Left ventricle myocardium superior (tissue), 1 donor: ENCODE measurements around the gene PRUNE2. TPM values are rescaled to one million over a fixed set of nuclear protein-coding genes. Genes with fewer than 3 reads are reported as not detected.
A peak's percentile ranks its signal among the peaks of the same experiment; 100 is the strongest.
"Not testable (repeated sequence)": the region's sequence is repeated elsewhere in the genome, so short reads cannot be mapped to it uniquely, and the experiment has no call there.

ENCODE experiments used
- ATAC-seq: fragments of 200-7000 bp; cut with Tn5 transposase; one replicate; pipeline ENCODE4 v1.9.1; 2020; ENCODE audit warnings: mild to moderate bottlenecking, moderate library complexity
- DNase-seq: peaks from one replicate; pipeline ENCODE4 v3.0.0-alpha.2; 2020
- intact Hi-C: fragments of 100-400 bp; cut with micrococcal nuclease; formaldehyde crosslinking; loops from one replicate; pipeline ENCODE4 v1.11.0; 2022
- total RNA-seq: library from RNA; stranded (reverse); fragmentation: NEBNext Ultra II Directional; extraction: Animal tissue kit (Norgen Biotek cat#: 25700); gene quantifications from one replicate; pipeline ENCODE4 v1.2.1, GENCODE V29; 2021
- donor health status: DM: no; HTN: yes; CAD: no; lungs with severe emphysema.

Gene PRUNE2
- total RNA-seq, 1 donor from 2014 or later: 1.4 TPM

DNA sequence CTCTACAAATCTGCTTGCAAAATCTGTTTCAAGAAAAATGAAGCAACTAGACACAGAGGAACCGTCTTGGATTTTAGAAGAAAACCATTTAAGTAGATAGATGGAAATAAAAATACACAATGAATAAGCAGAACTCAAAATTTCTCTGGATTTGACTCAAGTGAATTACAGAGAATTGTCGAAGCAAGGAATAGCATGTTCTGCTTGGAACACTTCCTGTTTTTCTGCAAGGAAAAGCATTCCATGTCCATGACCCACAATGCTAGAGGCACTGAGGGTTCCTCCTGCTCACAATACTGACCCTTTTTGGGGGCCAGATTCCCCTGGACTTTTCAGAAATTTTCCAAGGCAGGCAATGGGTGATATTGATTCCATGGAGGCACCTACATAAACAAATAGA lies 29.8 kb downstream of the PRUNE2 start:
- intact Hi-C loops: no loop called here
- no peak for DNase-seq
- no peak for ATAC-seq

DNA sequence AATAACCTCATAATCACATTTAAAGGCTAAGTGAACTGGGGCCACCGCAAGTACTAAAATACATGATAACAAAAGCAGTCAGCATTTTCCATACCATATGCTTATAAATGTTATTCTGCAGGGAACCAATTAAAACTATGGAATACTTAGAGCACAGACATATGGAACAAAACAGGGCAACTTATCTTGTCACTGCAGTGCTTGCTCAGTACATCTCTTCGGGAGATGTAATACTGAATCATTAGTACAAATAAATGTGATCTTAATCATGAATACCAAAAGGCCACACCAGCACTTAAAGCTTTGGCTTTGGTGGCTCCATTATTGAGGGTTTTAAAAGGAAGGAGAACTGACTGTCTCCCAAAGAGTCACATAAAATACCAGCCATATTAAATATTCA lies 32.1 kb downstream of the PRUNE2 start:
- ATAC-seq (no peak), DNase-seq (no peak)
- intact Hi-C loops: no loop called here

DNA sequence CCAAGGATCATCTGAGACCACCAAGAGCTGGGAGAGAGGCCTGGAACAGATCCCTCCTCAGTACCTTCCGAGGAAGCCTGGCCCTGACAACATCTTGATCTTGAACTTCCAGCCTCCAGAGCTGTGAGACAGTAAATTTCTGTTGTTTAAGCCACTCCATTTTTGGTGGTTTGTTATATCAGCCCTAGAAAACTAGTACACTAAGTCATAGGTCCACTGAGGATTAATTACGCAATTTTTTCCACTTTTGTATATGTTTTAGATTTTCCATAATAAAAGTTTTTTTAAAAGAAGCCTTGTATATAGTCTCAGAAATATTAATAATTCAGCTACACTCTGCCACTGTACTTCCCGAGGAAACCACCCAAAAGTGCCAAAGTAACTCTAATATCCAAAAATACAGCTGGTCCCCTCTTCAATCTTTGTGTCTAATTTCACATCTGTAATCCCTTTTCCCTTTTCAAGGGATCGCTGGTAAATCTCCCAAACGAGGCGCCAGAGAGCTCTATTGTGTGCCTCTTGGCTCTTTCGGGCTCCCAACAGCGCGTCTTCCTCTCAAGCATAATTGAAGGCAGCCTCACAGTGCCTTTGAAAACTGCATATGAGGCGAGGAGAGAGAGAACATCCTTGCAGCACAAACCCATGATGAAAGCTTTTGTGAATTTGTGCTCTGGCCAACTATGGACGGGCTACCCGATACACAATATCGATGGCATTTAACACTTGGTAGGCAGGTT lies 32.7 kb downstream of the PRUNE2 start:
- ATAC-seq (peak; percentile 56), DNase-seq (peak; percentile 31)
- intact Hi-C loops: no loop called here

DNA sequence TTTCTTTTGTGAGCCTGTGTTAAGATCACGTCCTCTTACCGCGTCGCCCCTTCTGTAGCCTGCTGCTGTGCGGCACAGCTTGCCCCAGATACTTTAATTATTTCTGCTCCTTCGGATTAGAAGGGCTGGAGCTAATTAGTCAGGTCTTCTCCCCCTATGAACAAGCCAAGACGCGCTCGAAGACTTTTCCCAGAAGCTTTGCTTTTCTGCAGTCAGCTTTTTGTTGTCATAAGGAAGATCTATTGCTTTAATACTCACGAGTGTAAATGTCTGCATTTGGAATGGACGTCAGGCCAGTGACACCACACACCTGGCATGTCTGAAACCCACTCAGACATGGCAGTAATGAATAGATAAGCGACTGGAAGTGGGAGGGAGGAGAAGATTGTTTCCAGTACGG lies 37.0 kb downstream of the PRUNE2 start:
- intact Hi-C loops: no loop called here
- ATAC-seq (no peak), DNase-seq (no peak)

DNA sequence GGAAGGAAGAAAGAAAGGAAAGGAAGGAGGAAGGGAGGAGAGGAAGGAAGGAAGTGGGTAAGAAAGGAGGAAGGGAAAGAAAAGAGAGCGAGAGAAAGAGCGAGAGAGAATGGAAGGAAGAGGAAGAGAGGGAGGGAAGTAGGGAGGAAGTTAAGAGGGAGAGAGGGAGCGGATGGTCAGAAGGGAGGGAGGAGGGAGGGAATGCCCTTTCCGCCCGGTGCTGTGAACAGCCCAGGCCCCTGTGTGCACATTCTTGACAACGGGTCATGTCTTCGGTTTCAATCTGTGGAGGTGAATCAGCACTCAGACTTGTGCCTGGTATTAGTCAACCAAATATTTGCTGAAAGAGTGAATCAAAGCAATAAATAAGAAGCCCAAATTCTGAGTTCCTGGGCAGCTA lies 39.2 kb downstream of the PRUNE2 start:
- DNase-seq (no peak), ATAC-seq (no peak)
- intact Hi-C loops: no loop called here

DNA sequence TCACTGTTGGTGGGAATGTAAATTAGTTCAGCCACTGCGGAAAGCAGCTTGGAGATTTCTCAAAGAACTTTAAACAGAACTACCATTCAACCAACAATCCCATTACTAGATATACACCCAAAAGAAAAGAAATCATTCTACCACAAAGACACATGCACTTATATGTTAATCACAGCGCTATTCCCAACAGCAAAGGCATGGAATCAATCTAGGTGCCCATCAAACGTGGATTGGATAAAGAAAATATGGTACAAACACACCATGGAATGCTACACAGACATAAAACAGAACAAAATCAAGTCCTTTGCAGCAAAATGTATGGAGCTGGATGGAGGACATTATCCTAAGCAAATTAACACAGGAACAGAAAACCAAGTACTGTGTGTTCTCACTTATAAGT lies 42.1 kb downstream of the PRUNE2 start:
- intact Hi-C loops: no loop called here
- no peak for DNase-seq
- ATAC-seq: no peak

DNA sequence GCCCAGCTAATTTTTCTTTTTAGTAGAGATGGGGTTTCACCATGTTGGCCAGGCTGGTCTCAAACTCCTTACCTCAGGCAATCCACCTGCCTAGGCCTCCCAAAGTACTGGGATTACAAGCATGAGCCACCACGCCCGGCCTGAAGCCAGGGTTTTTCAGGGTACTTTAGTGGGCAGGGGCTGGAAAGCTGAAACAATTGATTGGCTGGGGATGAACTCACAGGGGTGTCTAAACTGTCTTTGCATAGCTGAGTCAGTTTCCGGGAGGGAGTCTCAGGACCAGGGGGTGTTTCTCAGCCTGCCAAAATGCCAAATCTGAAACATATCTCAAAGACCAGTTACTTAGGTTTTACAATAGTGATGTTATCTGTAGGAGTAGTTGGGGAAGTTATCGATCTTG lies 46.1 kb downstream of the PRUNE2 start:
- DNase-seq (no peak), ATAC-seq (no peak)
- intact Hi-C loops: no loop called here

DNA sequence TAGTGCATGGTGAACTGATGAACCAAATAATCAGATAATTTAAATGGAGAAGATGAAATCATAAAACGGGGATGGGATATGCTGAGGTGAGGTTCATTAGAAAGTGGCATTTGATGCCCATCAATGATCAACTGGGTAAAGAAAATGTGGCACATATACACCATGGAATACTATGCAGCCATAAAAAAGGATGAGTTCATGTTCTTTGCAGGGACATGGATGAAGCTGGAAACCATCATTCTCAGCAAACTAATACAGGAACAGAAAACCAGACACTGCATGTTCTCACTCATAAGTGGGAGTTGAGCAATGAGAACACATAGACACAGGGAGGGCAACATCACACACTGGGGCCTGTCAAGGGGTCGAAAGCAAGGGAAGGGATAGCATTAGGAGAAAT lies 47.7 kb downstream of the PRUNE2 start:
- intact Hi-C loops, ATAC-seq, DNase-seq: not testable (repeated sequence)

DNA sequence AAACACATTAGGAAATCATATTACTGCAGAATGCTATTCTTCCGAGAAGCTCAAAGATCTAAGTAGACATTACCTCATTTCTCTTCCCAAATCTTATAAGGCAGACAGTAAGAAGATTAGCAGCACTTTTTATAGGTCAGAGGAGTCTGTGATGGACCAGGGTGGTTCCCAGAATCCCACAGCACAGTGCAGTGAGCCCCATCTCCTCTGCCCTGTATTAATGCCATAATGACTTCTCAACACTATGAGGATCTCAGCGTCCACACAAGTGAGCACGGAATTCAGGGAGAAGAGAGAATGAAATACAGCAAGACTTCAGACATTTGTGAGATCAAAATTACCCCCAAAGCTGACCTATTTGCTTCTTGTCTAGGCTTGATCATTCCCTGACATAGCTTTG lies 49.9 kb downstream of the PRUNE2 start:
- DNase-seq (no peak), ATAC-seq (no peak)
- intact Hi-C loops: no loop called here

DNA sequence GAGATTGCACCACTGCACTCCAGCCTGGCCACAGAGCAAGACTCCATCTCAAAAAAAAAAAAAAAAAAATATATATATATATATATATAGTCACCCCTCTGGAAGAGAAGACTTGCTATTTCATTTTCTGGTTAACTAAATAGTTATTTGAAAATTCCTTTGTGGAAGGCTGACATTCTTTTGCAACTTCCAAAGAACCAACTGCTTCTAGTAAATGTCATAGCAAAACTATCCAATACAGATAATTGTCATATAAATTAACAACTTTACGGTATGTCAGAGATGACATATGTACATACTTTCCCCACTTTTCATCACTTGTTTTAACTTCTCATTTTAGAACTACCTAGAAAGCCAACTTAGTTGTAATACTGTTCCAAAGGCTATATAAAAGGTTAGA lies 50.9 kb downstream of the PRUNE2 start:
- intact Hi-C loops: no loop called here
- ATAC-seq (no peak), DNase-seq (no peak)

DNA sequence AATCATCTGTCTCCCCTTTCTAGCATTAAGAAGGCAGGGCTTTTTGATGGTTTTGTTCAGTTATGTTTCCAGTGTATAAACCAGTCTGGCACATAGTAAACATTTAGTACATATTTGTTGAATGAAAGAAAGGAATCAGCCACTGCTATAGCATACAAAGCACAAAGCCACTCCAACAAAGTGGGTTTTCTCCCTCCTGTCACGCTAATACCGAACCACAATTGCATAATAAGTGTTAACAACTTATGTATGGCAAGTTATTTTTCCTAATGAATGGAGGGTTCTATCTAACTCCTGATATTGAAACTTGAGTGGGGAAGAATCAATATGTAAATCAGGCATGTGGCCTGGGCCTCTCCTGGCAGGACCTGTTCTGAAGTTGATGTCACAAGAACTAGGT lies 53.9 kb downstream of the PRUNE2 start:
- ATAC-seq: no peak
- DNase-seq: no peak
- intact Hi-C loops: no loop called here

DNA sequence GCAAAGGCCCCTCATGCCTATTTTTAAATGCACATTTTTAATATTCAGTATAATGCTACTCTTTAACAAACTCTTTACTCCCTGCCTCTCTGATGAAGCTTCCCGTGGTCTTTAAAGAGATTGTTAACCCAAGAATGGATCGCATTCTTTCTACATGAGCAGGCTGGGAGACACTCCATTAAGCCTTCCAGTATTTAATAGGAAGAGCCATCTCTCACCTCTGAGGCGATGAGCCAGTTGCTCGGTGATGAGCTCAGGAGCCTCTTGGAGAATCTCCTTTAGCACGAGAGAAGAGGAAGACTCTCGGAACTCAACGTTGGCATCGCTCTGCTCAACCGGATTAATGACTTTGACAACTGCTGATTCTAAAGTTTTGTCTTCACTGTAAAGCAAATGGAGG lies 59.6 kb downstream of the PRUNE2 start:
- no peak for ATAC-seq
- intact Hi-C loops: no loop called here
- DNase-seq: no peak

DNA sequence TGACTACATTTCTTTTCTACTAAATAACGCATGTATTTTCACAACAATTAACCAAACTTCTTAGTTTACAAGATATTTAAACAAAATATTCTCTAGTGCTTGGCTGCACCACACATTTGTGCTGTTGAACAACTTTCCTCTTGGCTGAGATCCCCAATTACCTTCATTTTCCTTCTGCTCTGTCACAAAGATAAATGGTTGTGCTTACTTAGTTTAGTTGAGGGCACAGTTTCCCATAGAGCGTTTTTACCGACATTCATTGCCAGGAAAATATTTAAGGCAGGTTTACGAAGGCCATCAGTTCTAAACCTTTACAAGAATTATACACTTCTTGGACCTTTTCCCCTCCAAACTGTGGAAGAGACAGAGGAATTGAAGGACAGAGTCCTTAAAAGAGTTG lies 60.7 kb downstream of the PRUNE2 start:
- DNase-seq: no peak
- ATAC-seq: no peak
- intact Hi-C loops: no loop called here

DNA sequence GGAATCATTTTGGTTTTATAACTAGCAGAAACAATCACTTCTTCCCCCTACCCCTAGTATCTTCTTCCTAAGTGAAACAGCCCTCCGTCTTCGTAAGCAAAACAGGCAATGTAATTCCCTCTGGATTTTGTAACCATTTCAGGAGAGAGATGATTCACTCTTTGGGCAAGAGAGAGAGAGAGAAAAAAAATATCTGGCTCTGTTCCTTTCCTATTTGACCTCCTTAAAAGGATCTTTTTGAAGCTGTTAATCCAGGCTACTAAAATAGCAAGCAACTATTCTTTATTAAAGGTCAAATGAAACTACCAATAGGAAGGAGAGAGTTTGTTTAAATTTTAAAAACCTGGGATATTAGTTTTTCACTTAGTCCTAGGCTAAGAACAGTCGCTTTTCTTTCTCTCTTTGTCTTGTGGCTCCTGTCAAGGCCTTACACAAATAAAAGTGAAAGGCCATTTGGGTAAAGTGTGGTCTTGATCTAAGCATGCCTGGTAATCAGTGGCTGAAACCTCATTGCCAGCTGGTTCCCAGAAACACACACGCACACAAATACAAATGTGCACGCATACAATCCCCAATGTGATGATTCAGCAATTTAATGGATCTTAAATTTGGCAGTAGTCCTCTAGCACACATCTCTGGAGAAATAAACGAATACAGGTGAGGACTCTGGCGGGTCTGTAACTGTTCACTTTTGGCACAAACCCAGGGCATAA lies 70.2 kb downstream of the PRUNE2 start:
- peak; percentile 83 for ATAC-seq
- intact Hi-C loops: no loop called here

DNA sequence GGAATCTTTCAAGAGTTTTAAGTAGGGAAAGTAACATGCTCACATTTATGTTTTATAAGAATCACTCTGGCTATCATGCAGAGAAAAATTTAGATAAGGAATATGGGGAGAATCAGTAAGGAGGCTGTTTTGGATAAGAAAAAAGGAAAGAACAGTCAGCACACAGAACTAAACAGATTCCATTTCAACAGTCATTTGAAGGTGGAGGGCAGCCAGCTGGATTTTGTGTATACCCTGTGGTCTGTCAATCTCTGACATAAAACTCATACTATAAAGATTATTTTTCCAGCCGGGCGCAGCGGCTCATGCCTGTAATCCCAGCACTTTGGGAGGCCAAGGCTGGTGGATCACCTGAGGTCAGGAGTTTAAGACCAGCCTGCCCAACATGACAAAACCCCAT lies 77.5 kb downstream of the PRUNE2 start:
- no peak for DNase-seq
- no peak for ATAC-seq
- intact Hi-C loops: no loop called here

More for the DNA sequence above, 70.2 kb downstream of the PRUNE2 start:
- DNase-seq: no peak

DNA sequence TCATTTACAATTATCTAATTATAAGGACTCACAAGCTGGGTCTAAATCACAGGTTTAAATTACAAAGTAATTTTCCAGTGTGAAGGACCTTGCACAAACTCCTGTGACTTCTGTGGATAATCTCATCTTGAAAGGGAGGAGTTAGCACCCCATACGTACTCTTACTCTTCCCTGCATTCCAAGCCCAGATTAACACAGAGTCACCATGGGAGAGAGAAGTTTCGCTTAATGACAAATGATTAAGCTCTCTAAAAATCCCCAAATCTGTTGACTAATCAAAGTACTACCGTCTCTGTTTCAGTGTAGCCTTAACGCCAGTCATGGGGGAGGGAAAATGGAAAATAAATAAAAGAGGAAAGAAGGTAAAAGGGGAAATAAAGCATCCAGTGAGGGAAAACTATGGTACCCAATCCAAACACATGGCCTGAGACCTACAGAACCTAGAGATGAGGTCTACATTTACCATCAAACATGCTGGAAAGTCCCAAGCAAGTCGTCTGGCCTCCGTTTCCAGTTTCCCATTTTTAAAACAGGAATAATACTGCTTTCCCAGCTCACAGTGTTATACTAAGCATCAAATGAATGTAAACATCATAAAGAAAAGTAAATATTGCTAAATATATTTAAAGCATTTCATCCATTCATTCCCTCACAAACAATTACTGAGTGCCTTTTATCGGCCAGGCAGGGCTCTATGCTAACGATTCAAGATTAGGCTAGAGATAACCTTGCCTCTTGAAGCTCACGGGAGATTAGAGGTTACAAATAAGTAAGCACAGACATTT lies 78.4 kb downstream of the PRUNE2 start:
- ATAC-seq: no peak
- DNase-seq: no peak
- intact Hi-C loops: no loop called here

DNA sequence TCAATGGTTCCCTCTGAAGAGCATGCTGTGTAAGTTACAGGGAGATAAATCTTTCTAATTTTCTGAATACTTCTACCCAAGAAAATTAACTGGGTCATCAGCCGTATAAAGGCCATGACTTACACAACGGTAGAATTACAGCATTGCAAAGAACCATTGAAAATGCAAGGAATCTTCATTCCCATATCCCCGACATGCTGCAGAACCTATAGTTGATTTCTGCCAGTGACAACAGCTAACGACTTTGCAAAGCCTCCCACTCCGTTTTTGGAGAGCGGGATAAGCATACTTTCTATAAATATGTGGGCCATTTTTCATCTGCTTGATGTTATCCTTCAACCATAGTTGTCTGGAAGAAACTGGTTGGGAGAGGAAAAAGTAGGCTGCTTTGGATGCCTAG lies 85.5 kb downstream of the PRUNE2 start:
- intact Hi-C loops: no loop called here
- DNase-seq (no peak), ATAC-seq (no peak)

DNA sequence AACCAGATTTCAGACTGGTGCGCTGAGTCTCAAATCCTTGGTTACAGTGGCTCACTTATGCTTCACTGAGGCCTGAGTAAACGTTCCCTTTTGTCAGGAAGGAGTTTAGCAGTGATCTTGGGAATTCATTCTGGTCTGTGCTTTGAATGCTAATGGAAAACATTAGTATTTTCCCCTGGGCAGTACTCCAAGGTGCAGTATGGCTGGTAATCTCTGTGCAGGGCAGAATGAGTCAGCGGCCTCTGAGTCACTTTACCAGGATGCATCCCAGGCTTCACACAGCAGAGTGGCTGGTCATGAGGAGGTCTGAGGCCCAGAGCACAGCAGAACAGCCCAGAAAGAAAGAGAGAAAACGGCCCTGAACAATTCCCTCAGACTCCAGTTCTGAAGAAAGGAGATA lies 87.6 kb downstream of the PRUNE2 start:
- intact Hi-C loops: no loop called here
- peak; percentile 35 for DNase-seq
- peak; percentile 94 for ATAC-seq

DNA sequence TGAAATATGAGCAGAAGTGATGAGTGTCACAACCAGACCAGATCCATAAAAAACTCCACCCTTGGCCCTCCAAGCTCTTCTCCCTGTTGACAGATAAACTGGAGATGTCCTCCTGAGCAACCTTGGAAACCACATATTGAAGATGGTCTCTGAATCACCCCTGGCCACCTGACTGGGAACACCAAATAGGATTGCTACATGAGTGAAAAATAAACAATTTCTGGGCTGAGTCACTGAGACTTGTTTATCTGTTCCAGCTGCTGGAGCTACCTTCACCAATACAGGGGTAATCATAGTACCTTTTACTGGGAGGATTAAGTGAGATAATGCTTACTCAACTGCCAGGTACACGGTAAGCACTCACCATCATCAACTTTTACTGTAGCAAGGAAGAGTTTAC lies 88.4 kb downstream of the PRUNE2 start:
- ATAC-seq (no peak), DNase-seq (no peak)
- intact Hi-C loops: no loop called here

DNA sequence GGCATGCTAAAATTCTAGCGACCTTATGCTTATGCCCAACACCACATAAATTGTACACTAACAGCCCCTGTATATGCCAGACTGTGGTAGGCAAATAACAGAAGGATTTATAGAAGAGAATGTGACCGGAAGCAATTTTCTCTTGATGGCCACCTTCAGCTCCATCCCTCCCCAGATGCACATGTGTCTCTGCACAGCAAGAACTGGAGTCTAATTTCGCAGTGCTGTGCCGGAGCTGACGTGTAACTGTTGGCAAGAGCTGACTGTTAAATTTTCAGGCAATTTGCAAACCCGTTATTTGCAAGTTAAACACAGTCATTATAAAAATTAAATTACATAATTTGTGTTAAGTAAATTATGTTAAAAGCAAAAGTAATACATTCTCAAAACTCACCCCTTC lies 93.3 kb downstream of the PRUNE2 start:
- ATAC-seq: no peak
- DNase-seq: no peak
- intact Hi-C loops: no loop called here
